GM12865 (cell line): Measurements from ENCODE around the gene NHSL1.

Experiments used
- DNase-seq: peaks from one replicate; pipeline ENCODE4 v3.0.0; 2010; ENCODE audit warnings: low read depth
- H3K4me3 ChIP-seq: 2 replicates; pipeline ENCODE4 v1.5.1; 2011; ENCODE audit warnings: mild to moderate bottlenecking, low read depth, low read length, control low read depth
- TF ChIP-seq, protein P1 (sequence below): IDR thresholded peaks from 2 replicates; pipeline ENCODE4 v1.5.1; 2011; ENCODE audit warnings: low read length, control low read depth, low read depth, inconsistent platforms; ENCODE audit not compliant: insufficient read depth; ENCODE audit errors: missing control alignments

NHSL1 gene

DNA sequence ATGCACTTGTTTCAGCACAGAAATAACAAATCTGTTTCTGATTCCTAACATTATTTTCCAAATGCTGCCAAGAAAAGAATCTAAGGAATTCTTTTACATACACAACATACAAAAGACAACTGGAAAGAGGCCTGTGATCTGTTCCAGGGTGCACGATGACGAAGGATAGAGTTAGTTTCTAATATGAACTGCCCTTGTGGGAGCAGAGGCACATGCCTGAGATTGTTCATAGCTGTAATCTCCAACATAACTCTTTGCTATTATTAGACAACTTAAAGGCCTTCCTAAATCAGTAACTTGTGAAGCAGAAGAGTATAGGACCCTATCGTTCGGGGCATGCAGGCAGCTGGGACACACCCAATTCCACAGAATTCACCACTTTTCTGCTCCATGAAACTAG is 41.2 kb upstream of the NHSL1 start:
- DNase-seq, result no peak
- TF ChIP-seq, protein P1, sequence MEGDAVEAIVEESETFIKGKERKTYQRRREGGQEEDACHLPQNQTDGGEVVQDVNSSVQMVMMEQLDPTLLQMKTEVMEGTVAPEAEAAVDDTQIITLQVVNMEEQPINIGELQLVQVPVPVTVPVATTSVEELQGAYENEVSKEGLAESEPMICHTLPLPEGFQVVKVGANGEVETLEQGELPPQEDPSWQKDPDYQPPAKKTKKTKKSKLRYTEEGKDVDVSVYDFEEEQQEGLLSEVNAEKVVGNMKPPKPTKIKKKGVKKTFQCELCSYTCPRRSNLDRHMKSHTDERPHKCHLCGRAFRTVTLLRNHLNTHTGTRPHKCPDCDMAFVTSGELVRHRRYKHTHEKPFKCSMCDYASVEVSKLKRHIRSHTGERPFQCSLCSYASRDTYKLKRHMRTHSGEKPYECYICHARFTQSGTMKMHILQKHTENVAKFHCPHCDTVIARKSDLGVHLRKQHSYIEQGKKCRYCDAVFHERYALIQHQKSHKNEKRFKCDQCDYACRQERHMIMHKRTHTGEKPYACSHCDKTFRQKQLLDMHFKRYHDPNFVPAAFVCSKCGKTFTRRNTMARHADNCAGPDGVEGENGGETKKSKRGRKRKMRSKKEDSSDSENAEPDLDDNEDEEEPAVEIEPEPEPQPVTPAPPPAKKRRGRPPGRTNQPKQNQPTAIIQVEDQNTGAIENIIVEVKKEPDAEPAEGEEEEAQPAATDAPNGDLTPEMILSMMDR, result no peak
- H3K4me3 ChIP-seq, result no peak overlapping the region

DNA sequence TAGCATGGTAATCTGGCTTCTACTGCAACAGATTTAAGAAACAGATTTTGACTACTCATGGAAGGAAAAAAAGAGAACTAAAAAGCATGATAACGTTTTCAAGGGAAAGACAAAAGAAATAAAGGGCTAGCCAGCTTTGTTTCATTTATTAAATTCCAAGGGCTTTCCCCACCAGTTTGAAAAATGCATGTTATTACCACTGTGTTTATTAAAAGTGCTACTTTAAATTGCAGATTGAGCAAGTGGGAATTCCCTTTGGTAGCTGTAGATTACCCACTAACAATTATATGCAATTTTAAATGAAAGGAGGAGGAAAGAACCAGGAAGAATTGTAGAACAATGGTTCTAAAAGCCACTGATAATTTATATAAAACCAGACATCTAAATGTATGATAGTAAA is 40.6 kb upstream of the NHSL1 start:
- no peak overlapping the region for H3K4me3 ChIP-seq
- TF ChIP-seq, protein P1, result no peak
- DNase-seq, result no peak

DNA sequence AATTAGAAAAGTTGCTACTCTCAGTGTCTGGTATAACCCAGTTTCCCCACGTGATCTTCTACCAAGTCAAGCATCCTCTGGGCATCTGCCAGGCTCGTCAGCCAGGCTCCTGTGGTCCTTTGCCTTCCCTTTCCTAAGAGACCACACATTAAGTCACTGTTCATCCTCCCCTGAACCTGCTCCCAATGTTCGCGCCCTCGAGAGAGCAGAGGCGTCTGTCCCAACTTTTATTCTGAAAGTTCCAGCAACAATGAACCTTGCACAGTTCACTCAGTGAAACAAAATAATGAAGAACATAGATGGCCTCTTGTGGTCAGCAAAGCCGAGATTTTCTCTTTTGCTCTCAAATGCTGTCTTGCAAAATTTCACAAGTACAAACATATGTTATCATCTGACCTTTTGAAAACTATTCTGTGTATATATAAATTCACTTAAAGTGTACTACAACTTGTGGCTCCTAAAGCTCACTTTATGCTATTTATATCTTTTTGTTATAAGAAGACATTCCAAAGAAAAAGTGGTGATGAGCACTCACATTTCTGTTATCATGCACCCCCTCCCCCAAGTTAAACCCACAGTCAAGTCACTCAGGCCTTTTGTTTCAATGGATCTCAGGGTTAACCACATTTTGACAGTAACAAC is 39.2 kb upstream of the NHSL1 start:
- TF ChIP-seq, protein P1, result no peak
- H3K4me3 ChIP-seq, result no peak overlapping the region
- DNase-seq, result no peak

DNA sequence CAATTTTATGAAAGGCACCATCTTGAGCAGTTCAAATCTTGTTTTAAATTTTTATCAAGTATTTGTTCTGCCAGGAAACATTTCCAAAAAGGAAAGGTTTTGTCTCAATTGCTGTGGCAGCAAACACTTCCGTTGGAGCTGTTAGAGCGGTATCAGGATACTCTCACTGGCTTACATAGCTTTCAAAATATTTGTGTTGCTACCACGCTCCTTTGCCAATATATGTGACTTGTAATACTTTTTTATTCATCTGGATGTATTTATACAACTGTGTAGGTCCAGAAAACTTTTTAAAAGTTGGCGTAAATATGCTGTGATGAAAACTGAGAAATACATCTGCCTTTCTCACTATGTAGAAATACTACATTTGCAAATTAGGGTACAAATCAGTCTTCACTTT is 37.8 kb upstream of the NHSL1 start:
- TF ChIP-seq, protein P1, result no peak
- no peak overlapping the region for H3K4me3 ChIP-seq
- DNase-seq, result no peak

DNA sequence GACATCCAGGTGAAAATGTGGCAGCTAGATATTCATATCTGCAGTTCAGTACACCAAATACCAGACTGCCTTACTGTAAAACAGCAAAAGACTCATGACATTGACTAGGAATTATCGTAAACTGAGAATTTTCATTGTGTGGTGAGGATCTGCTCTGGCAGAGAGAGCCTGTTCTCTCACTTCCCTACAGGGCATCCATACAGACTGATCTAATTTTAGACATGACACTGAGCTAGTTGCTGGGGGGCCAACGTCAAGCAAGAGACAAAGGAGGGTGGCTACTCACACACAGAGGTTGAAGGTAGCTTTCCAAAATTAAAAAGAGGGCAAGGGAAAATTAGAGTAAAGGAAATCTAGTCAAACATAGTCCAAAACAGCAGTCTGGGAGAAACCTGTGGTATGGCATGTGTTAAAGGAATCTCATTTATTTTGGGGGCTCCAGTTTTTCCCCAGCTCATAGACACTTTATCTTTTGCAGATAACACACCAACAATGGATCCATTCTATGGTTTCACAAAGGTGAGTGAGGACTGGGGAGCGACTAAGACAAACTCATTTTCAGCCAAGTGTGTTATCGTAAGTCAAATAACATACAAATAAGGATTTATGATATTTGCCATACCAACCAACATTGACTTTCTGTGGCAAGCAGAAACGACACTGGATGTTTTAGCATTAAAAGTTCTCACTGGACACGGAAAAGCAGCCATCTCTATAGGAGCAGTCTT is 36.6 kb upstream of the NHSL1 start:
- DNase-seq, result no peak
- TF ChIP-seq, protein P1, result no peak
- H3K4me3 ChIP-seq, result no peak overlapping the region

DNA sequence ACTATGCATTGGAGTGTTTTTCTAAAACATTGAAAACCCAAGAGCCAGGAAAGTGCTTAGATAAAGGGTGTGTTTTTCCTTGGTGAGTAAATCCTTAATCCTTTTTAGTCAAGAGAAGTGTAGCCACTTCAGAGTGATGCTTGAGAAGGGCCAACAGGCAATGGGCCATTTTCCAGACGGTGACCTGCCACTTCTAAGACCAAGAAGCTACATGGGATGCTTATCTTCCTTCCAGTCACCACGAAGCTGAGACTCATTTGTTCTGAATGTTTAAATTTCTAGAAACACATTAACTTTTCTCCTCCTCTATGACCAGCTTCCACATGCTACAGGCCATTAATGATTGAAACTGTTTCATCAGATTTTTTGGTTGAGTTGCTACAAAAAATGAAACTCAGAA is 34.4 kb upstream of the NHSL1 start:
- no peak for DNase-seq
- no peak overlapping the region for H3K4me3 ChIP-seq

More for the DNA sequence above, 34.4 kb upstream of the NHSL1 start:
- TF ChIP-seq, protein P1, result no peak
